ENCODE results near the gene GPSM1. TPM values are rescaled to one million over a fixed set of nuclear protein-coding genes. Genes with fewer than 3 reads are reported as not detected.

GPSM1 gene
- total and polyA plus RNA-seq, 4 donors, result 0.11 to 2.9 (median 1.6) TPM

- Histone ChIP-seq H3K27me3 (ENCODE audit: control insufficient read depth in 4 of 4, insufficient read depth in 4 of 4, low read length in 3 of 4) (no peaks in the 10 kb centered on the region), H3K9ac (ENCODE audit: low read depth in 1 of 2, low read length in 2 of 2) (no peak overlapping the region), H3K36me3 (ENCODE audit: control insufficient read depth in 4 of 4, insufficient read depth in 3 of 4, low read depth in 1 of 4, low read length in 3 of 4) (no peaks in the 10 kb centered on the region), H3K9me3 (ENCODE audit: control insufficient read depth in 4 of 4, low read length in 3 of 4) (no peaks in the 10 kb centered on the region), H3K4me1 (ENCODE audit: control insufficient read depth in 4 of 4, insufficient read depth in 4 of 4, low read length in 3 of 4) (peaks cover 0 to 10% (median 0%) of the 10 kb centered on the region in 4 donors), H3K4me3 (ENCODE audit: low read depth in 1 of 3, low read length in 3 of 3) (no peak overlapping the region), H3K27ac (ENCODE audit: low read depth in 1 of 2, low read length in 2 of 2) (no peak overlapping the region)
- TF ChIP-seq EGR1 (IDR thresholded peaks at IDR 0.05; ENCODE audit: low read depth in 2 of 2), result no peak
- no peak for TF ChIP-seq FOXA2 (IDR thresholded peaks at IDR 0.05)
- TF ChIP-seq ATF3 (IDR thresholded peaks at IDR 0.05), result no peak
- no peak for TF ChIP-seq FOXA1 (IDR thresholded peaks at IDR 0.05)
- no peak for TF ChIP-seq RXRA (IDR thresholded peaks at IDR 0.05)
- no peak for TF ChIP-seq CTCF (IDR thresholded peaks at IDR 0.05; ENCODE audit: low read depth, low read length, missing input control)
- no peak for TF ChIP-seq TAF1 (conservative IDR thresholded peaks at IDR 0.05)
- TF ChIP-seq HNF4A (conservative IDR thresholded peaks at IDR 0.05), result no peak
- TF ChIP-seq NR2F2 (IDR thresholded peaks at IDR 0.05), result no peak
- no peak for TF ChIP-seq GABPA (IDR thresholded peaks at IDR 0.05 in 1 of 2, conservative IDR thresholded peaks at IDR 0.05 in 1 of 2)
- no peak for TF ChIP-seq JUND (IDR thresholded peaks at IDR 0.05)
- no peak for TF ChIP-seq YY1 (IDR thresholded peaks at IDR 0.05)
- no peak for TF ChIP-seq MAX (IDR thresholded peaks at IDR 0.05)
- 86% methylated on average over 19 of the region's 19 CpGs for WGBS
- no peak for DNase-seq (ENCODE audit: low spot score)
Observed at GRCh38 chr9:136292026-136292538, 35.3 kb upstream of the GPSM1 start.

- no peak overlapping the region for H3K4me3 ChIP-seq (ENCODE audit: low read depth in 1 of 3, low read length in 3 of 3)
- H3K36me3 ChIP-seq (ENCODE audit: control insufficient read depth in 4 of 4, insufficient read depth in 3 of 4, low read depth in 1 of 4, low read length in 3 of 4), result no peaks in the 10 kb centered on the region
- H3K9me3 ChIP-seq (ENCODE audit: control insufficient read depth in 4 of 4, low read length in 3 of 4), result no peaks in the 10 kb centered on the region
- H3K27ac ChIP-seq (ENCODE audit: low read depth in 1 of 2, low read length in 2 of 2), result no peak overlapping the region
- 88% methylated on average over 34 of the region's 34 CpGs for WGBS
- no peak for DNase-seq (ENCODE audit: low spot score)
- peaks cover 0 to 12% (median 0%) of the 10 kb centered on the region in 4 donors for H3K4me1 ChIP-seq (ENCODE audit: control insufficient read depth in 4 of 4, insufficient read depth in 4 of 4, low read length in 3 of 4)
- no peaks in the 10 kb centered on the region for H3K27me3 ChIP-seq (ENCODE audit: control insufficient read depth in 4 of 4, insufficient read depth in 4 of 4, low read length in 3 of 4)
- no peak overlapping the region for H3K9ac ChIP-seq (ENCODE audit: low read depth in 1 of 2, low read length in 2 of 2)
- TF ChIP-seq SP1 (IDR thresholded peaks at IDR 0.05) (no peak), ZBTB33 (IDR thresholded peaks at IDR 0.05) (no peak), FOXA2 (IDR thresholded peaks at IDR 0.05) (no peak)
Observed at GRCh38 chr9:136292591-136293448, 34.5 kb upstream of the GPSM1 start.

All from liver (tissue), 9 donors.